Fibroblast of the aortic adventitia (primary cell): ENCODE results near the gene DNAI7. TPM values are rescaled to one million over a fixed set of nuclear protein-coding genes. Genes with fewer than 3 reads are reported as not detected.

Experiments used
- DNase-seq: peaks from one replicate; pipeline ENCODE4 v3.0.0-alpha.2; 2010; ENCODE audit warnings: low read depth
- H3K4me3 ChIP-seq: 2 replicates; pipeline ENCODE4 v1.5.1; 2011; ENCODE audit warnings: low read depth, mild to moderate bottlenecking, control low read depth, low read length, moderate library complexity
- total RNA-seq: library from RNA; depleted of rRNA; stranded (reverse); fragments of >200 nt; gene quantifications from 2 replicates; pipeline ENCODE4 v1.2.3, GENCODE V29; 2012; ENCODE audit warnings: low replicate concordance
- TF ChIP-seq, protein P1 (sequence below): IDR thresholded peaks from 2 replicates; pipeline ENCODE4 v1.5.1; 2011; ENCODE audit warnings: mild to moderate bottlenecking, low read length, control low read depth, inconsistent platforms; ENCODE audit not compliant: insufficient read depth

DNAI7 gene
- total RNA-seq, 1 donor = 0.18 TPM

- TF ChIP-seq, protein P1, sequence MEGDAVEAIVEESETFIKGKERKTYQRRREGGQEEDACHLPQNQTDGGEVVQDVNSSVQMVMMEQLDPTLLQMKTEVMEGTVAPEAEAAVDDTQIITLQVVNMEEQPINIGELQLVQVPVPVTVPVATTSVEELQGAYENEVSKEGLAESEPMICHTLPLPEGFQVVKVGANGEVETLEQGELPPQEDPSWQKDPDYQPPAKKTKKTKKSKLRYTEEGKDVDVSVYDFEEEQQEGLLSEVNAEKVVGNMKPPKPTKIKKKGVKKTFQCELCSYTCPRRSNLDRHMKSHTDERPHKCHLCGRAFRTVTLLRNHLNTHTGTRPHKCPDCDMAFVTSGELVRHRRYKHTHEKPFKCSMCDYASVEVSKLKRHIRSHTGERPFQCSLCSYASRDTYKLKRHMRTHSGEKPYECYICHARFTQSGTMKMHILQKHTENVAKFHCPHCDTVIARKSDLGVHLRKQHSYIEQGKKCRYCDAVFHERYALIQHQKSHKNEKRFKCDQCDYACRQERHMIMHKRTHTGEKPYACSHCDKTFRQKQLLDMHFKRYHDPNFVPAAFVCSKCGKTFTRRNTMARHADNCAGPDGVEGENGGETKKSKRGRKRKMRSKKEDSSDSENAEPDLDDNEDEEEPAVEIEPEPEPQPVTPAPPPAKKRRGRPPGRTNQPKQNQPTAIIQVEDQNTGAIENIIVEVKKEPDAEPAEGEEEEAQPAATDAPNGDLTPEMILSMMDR = no peak
- no peak for DNase-seq
- peak overlapping the region; percentile 89 for H3K4me3 ChIP-seq
These were observed 271 bp downstream of the DNAI7 start for GRCh38 chr12:25194722-25195055.

DNA sequence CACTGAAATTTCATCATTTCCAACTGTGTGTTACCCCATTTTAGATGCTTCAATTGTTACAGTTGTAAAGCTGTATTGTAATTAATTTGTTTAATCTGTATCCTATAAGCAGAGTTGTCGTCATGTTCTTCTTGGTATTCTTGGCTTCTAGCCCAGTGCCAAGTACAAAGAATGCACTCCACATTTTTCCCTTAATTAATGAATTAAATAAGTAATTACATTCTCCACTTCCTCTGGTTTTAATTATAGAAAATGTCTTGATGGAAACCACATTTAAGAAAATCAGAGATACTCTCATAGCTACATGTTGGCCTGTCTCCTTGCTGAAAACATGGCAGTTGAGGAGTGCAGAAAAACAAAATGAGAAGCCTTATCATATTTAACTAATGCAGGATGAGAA is 746 bp downstream of the DNAI7 start:
- TF ChIP-seq, protein P1 = no peak
- peak overlapping the region; percentile 89 for H3K4me3 ChIP-seq
- no peak for DNase-seq

DNA sequence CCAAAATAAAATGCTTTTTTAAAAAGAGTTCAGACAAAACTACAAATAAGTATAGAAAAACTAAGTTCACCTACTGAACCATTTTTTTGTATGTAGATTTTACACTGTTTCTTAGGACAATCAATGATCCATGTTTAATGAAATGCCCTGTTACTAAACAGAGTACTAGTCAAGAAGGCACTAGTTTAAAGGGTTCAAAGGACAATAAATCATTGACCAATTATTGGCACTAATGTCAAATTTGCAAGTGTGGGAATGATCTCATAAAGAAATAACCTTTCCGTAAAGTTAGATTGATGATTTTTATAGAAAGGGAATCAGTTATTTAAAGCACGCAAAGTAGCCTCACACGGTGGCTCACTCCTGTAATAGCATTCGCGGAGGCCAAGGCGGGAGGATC is 4.2 kb downstream of the DNAI7 start:
- H3K4me3 ChIP-seq = no peak overlapping the region
- TF ChIP-seq, protein P1 = no peak
- no peak for DNase-seq

- H3K4me3 ChIP-seq = no peak overlapping the region
- TF ChIP-seq, protein P1 = no peak
- peak; percentile 42 for DNase-seq
These were observed 5.3 kb downstream of the DNAI7 start for GRCh38 chr12:25189656-25190055.

DNA sequence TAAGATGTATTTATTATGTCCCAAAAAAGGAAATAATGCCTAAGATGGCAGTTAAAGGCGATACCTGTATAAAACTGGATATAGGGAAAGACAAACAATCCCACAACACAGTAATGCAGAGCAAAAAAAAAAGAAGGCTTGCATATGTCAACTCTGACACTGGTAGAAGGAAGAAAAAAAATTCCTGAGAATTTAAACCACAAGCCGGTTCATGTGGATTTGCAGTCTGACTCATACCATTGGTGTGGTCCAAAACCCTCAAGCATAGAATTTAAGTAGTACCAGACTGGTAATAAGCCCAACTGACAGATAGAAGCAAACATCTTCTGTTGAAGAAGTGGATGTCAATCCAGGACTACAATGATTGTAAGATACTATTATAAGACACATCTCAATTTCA is 7.2 kb downstream of the DNAI7 start:
- no peak overlapping the region for H3K4me3 ChIP-seq
- DNase-seq = peak; percentile 88
- TF ChIP-seq, protein P1 = no peak

- no peak overlapping the region for H3K4me3 ChIP-seq
- no peak for DNase-seq
- TF ChIP-seq, protein P1 = no peak
These were observed 8.1 kb downstream of the DNAI7 start for GRCh38 chr12:25186788-25187402.
